ENCODE results near the gene MED29.

MED29 gene

GRCh38 chr19:39411081-39411831 is 20.1 kb downstream of the MED29 start:
- no peak for DNase-seq (ENCODE audit: low read depth)

GRCh38 chr19:39411832-39412099 is 20.6 kb downstream of the MED29 start:
- DNase-seq (ENCODE audit: low read depth), result peak; percentile 85

- DNase-seq (ENCODE audit: low read depth), result peak; percentile 97
Measured at GRCh38 chr19:39412100-39412866, 21.1 kb downstream of the MED29 start, which contains the start of gene PLEKHG2. TSS of gene PLEKHG2 (plus strand) at chr19:39412669. CDS start at chr19:39414087, 1,418 bp downstream.

- no peak for DNase-seq (ENCODE audit: low read depth)
Measured at GRCh38 chr19:39412867-39413271, 21.7 kb downstream of the MED29 start.

GRCh38 chr19:39413272-39413910 is 22.2 kb downstream of the MED29 start:
- no peak for DNase-seq (ENCODE audit: low read depth)

GRCh38 chr19:39413911-39414608 is 22.9 kb downstream of the MED29 start:
- DNase-seq (ENCODE audit: low read depth), result no peak

- no peak for DNase-seq (ENCODE audit: low read depth)
Measured at GRCh38 chr19:39415111-39416046, 24.2 kb downstream of the MED29 start.

- no peak for DNase-seq (ENCODE audit: low read depth)
Measured at GRCh38 chr19:39416152-39417120, 25.3 kb downstream of the MED29 start.

- DNase-seq (ENCODE audit: low read depth), result no peak
Measured at GRCh38 chr19:39417463-39418181, 26.4 kb downstream of the MED29 start.

- no peak for DNase-seq (ENCODE audit: low read depth)
Measured at GRCh38 chr19:39419003-39419402, 27.8 kb downstream of the MED29 start.

- DNase-seq (ENCODE audit: low read depth), result no peak
Measured at GRCh38 chr19:39420769-39421168, 29.6 kb downstream of the MED29 start.

- DNase-seq (ENCODE audit: low read depth), result no peak
Measured at GRCh38 chr19:39422020-39422419, 30.8 kb downstream of the MED29 start.

GRCh38 chr19:39423258-39424086 is 32.3 kb downstream of the MED29 start:
- no peak for DNase-seq (ENCODE audit: low read depth)

GRCh38 chr19:39424934-39425333 is 33.8 kb downstream of the MED29 start:
- no peak for DNase-seq (ENCODE audit: low read depth)

- DNase-seq (ENCODE audit: low read depth), result no peak
Measured at GRCh38 chr19:39425744-39426143, 34.6 kb downstream of the MED29 start.

GRCh38 chr19:39426170-39426569 is 35.0 kb downstream of the MED29 start:
- no peak for DNase-seq (ENCODE audit: low read depth)

GRCh38 chr19:39427707-39428106 is 36.5 kb downstream of the MED29 start:
- DNase-seq (ENCODE audit: low read depth), result no peak

- DNase-seq (ENCODE audit: low read depth), result no peak
Measured at GRCh38 chr19:39428283-39429112, 37.3 kb downstream of the MED29 start.
